Body of pancreas (tissue), 4 donors: ENCODE data around the gene ZNF324B. TPM values are rescaled to one million over a fixed set of nuclear protein-coding genes. Genes with fewer than 3 reads are reported as not detected.
"Not testable (repeated sequence)": the region's sequence is repeated elsewhere in the genome, so short reads cannot be mapped to it uniquely, and the experiment has no call there.

Source experiments
- ATAC-seq: fragments of 150-250 bp; one replicate; pipeline ENCODE4 v1.9.1; 2016
- DNase-seq, 4 donors: peaks; one replicate each; pipeline ENCODE4 v3.0.0-alpha.2; 2019
- H3K27ac ChIP-seq, 4 donors: fragments of 200-600 bp; sonication (generic); 1 replicate in 3 of 4; 2 replicates in 1 of 4; pipeline versions ENCODE4 v1.5.1 to v1.6.1; 2016 to 2019; ENCODE audit warnings: mild to moderate bottlenecking in 1 of 4, mixed read lengths in 1 of 4, moderate library complexity in 1 of 4
- H3K27me3 ChIP-seq, 2 donors: fragments of 200-600 bp; sonication (generic); one replicate each; pipeline ENCODE4 v1.6.0; 2016; ENCODE audit warnings: mild to moderate bottlenecking in 1 of 2
- H3K36me3 ChIP-seq, 2 donors: fragments of 200-600 bp; sonication (generic); replicated peaks in 1 of 2; 2 replicates each; pipeline ENCODE4 v1.5.1; 2016; ENCODE audit warnings: low read depth in 2 of 2; ENCODE audit not compliant: insufficient read depth in 1 of 2
- H3K4me1 ChIP-seq: fragments of 200-600 bp; sonication (generic); one replicate; pipeline ENCODE4 v1.6.0; 2016
- H3K4me3 ChIP-seq, 2 donors: fragments of 200-600 bp; sonication (generic); 1 replicate in 1 of 2; 2 replicates in 1 of 2; pipeline ENCODE4 v1.5.1; 2016 to 2019
- H3K9me3 ChIP-seq, 3 donors: fragments of 200-600 bp; sonication (generic); 1 replicate in 2 of 3; 2 replicates in 1 of 3; pipeline ENCODE4 v1.5.1; 2016
- POLR2A ChIP-seq, 3 donors: fragments of 450-650 bp; IDR thresholded peaks; one replicate each; pipeline ENCODE4 v1.6.1; 2016; ENCODE audit warnings: antibody characterized with exemption in 3 of 3, mild to moderate bottlenecking in 2 of 3
- WGBS, 2 donors: methylation state at CpG; one replicate each; pipeline ENCODE4 v1.1.5; 2017; 5-methylcytosine and 5-hydroxymethylcytosine counted together
- intact Hi-C: fragments of 100-400 bp; cut with DNase I; formaldehyde crosslinking; loops from one replicate; pipeline ENCODE4 v1.15.1; 2023
- total RNA-seq, 2 donors: library from RNA; depleted of rRNA; stranded (reverse); fragments of >200 nt; gene quantifications; one replicate each; pipeline ENCODE4 v1.1.0, GENCODE V29; 2016
- TF ChIP-seq, protein P1 (sequence below), 7 experiments: fragments of 450-650 bp in 4 of 7; fragments of 200-600 bp in 3 of 7; sonication (generic) in 3 of 7; IDR thresholded peaks; one replicate each; pipeline ENCODE4 v1.5.1; 2016 to 2019; ENCODE audit warnings: antibody characterized with exemption in 7 of 7

ZNF324B gene
- total RNA-seq, 2 donors from 2014 or later, result 4.6 to 8.6 TPM

DNA sequence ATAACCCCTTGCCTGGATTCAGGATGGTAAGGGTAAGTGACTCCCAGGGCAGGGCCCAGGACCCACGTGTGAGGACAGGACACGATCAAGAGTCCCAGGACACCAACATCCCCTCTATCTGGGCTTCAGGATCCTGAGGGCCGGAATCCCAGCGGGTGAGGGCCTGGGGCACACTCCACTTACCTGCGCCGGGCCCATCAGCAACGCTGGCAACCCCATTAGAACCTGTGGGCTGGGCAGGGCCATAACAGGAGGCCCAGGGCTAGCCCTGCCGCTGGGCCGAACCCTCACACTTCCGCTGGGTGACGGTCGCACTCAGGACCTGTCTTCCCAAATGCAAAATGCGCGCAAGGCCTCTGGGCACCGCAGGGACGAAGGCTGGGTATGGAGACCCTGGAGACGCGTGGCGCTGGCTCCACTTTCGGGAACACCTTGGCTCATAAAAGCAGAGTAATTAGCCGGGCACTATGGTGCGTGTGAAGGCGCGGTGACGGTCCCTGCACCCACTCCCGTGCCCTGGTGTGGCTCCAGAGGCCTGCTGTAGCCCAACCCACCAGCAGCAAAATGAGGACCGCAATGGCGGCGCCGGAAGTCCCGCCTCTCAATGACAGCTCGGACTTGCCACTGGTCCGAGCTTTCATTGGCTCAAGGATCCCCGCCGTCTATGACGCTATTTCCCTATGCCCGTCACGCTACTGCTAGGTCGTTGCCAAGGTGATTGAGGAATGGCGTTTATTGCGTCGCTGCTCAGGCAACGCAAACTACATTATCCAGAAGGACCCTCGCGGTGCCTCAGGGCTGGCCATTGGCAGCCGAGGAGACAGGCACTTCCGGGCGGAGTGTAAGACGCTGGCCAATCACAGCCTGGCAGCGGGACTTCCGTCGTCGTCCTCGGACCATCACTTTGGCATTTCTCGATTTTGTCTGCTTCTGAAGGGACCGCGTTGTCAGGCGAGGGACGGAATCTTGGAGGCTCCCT lies 11.6 kb upstream of the ZNF324B start, which contains the start of gene ZNF132:
ZNF132 (minus strand) TSS at position 578 of the 979 bp plus-strand sequence; CDS start at position 246, 332 bp downstream.
- intact Hi-C loops, result no loop called here

DNA sequence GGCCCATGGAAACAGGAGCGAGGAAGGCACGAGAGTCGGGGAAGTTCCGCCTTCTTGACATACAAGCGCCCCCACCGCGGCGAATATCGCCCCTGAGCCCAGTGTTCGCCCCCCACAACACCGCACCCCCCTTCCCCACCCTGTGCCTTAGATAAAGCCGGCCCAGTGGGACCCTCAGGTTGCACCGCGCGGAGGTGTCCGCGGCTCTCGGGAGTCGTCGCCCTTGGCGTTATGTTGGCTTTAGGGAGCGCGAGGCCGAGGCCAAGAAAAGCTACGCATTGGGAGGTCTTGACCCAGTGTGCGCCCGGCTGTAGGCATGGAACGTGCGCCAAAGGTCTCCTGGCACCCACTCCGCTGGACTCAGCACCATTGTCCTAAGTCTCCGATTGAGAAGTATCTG lies 10.9 kb upstream of the ZNF324B start:
- Histone ChIP-seq H3K27ac (peak overlapping the region in 3 of 4 donors; percentile 12 to 70 (median 70)), H3K27me3 (no peaks in the 10 kb centered on the region), H3K36me3 (peaks cover 7 to 10% of the 10 kb centered on the region in 2 donors), H3K4me3 (peak overlapping the region; percentile 25 to 30), H3K4me1 (peaks cover 17% of the 10 kb centered on the region), H3K9me3 (peaks cover 0 to 35% (median 0%) of the 10 kb centered on the region in 3 donors)
- DNase-seq (peak in 1 of 4 donors; percentile 17), ATAC-seq (no peak)
- WGBS, 2 donors, result 9 to 61% methylated on average over 2 to 27 of the region's 31 CpGs
- TF ChIP-seq POLR2A (IDR thresholded peaks at IDR 0.05), result no peak
- TF ChIP-seq, protein P1, sequence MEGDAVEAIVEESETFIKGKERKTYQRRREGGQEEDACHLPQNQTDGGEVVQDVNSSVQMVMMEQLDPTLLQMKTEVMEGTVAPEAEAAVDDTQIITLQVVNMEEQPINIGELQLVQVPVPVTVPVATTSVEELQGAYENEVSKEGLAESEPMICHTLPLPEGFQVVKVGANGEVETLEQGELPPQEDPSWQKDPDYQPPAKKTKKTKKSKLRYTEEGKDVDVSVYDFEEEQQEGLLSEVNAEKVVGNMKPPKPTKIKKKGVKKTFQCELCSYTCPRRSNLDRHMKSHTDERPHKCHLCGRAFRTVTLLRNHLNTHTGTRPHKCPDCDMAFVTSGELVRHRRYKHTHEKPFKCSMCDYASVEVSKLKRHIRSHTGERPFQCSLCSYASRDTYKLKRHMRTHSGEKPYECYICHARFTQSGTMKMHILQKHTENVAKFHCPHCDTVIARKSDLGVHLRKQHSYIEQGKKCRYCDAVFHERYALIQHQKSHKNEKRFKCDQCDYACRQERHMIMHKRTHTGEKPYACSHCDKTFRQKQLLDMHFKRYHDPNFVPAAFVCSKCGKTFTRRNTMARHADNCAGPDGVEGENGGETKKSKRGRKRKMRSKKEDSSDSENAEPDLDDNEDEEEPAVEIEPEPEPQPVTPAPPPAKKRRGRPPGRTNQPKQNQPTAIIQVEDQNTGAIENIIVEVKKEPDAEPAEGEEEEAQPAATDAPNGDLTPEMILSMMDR (IDR thresholded peaks at IDR 0.05), result no peak
- intact Hi-C loops, result no loop called here

More for the DNA sequence above, 11.6 kb upstream of the ZNF324B start, which contains the start of gene ZNF132:
- WGBS, 2 donors, result 3 to 31% methylated on average over 4 to 56 of the region's 59 CpGs
- peak; percentile 95 to 99 (median 97) for DNase-seq
- Histone ChIP-seq H3K27me3 (no peaks in the 10 kb centered on the region), H3K36me3 (peaks cover 12 to 14% of the 10 kb centered on the region in 2 donors), H3K4me3 (peak within 1 kb of the TSS; percentile 30 to 44), H3K4me1 (peaks cover 17% of the 10 kb centered on the region), H3K9me3 (peaks cover 0 to 42% (median 0%) of the 10 kb centered on the region in 3 donors), H3K27ac (peak within 1 kb of the TSS in 3 of 4 donors; percentile 12 to 70 (median 70))
- TF ChIP-seq, protein P1 (IDR thresholded peaks at IDR 0.05), result no peak
- peak in 2 of 3 donors; percentile 51 to 55 for TF ChIP-seq POLR2A (IDR thresholded peaks at IDR 0.05)
- peak; percentile 99 for ATAC-seq

DNA sequence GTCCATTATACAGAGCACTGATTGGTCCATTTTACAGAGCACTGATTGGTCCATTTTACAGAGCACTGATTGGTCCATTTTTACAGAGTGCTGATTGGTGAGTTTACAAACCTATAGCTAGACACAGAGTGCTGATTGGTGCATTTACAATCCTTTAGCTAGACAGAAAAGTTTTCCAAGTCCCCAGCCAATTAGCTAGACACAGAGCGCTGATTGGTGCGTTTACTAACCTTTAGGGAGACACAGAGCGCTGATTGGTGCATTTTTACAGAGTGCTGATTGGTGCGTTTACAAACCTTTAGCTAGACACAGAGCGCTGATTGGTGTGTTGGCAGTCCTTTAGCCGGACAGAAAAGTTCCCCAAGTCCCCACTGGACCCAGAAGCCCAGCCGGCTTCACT lies 8.4 kb upstream of the ZNF324B start:
- 84 to 85% methylated on average over 7 of the region's 7 CpGs for WGBS, 2 donors
- Histone ChIP-seq H3K9me3 (peaks cover 0 to 13% (median 0%) of the 10 kb centered on the region in 3 donors), H3K4me1 (peaks cover 17% of the 10 kb centered on the region)
- H3K4me3 ChIP-seq, H3K36me3 ChIP-seq, ATAC-seq, H3K27me3 ChIP-seq, H3K27ac ChIP-seq, DNase-seq, intact Hi-C loops: not testable (repeated sequence)

DNA sequence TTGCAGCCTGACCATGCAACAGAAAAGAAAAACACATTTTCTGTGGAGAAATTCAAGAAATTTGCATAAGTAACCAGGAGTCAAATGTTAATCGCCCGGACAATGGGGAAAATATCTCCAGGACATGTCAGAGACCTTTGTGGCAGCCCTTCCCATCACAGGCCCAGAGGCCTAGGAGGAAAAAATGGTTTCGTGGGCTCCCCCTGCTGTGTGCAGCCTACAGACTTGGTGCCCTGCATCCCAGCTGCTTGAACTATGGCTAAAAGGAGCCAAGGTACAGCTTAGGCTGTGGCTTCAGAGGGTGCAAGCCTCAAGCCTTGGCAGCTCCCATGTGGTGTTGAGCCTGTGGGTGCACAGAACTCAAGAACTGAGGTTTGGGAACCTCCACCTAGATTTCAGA lies 2.6 kb upstream of the ZNF324B start:
- intact Hi-C loops, DNase-seq, H3K27me3 ChIP-seq, ATAC-seq, H3K27ac ChIP-seq, H3K9me3 ChIP-seq, H3K4me3 ChIP-seq, H3K36me3 ChIP-seq: not testable (repeated sequence)
- peaks cover 13% of the 10 kb centered on the region for H3K4me1 ChIP-seq
- 70% methylated on average over 3 of the region's 3 CpGs for WGBS, 2 donors

DNA sequence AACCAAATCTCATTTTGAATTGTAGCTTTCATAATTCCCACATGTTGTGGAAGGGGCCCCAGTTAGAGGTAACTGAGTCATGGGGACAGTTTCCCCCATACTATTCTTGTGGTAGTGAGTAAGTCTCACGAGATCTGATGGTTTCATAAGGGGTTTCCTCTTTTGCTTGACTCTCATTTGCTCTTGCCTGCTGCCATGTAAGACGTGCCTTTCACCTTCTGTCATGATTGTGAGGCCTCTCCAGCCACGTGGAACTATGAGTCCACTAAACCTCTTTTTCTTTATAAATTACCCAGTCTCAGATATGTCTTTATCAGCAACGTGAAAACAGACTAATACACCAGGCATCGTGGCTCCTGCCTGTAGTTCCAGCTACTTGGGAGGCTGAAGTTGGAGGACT lies 1.4 kb upstream of the ZNF324B start:
- WGBS, 2 donors, result 53 to 67% methylated on average over 5 of the region's 5 CpGs
- intact Hi-C loops, H3K27ac ChIP-seq, ATAC-seq, H3K27me3 ChIP-seq, DNase-seq, H3K36me3 ChIP-seq, H3K4me3 ChIP-seq, H3K9me3 ChIP-seq: not testable (repeated sequence)
- H3K4me1 ChIP-seq, result peaks cover 13% of the 10 kb centered on the region

DNA sequence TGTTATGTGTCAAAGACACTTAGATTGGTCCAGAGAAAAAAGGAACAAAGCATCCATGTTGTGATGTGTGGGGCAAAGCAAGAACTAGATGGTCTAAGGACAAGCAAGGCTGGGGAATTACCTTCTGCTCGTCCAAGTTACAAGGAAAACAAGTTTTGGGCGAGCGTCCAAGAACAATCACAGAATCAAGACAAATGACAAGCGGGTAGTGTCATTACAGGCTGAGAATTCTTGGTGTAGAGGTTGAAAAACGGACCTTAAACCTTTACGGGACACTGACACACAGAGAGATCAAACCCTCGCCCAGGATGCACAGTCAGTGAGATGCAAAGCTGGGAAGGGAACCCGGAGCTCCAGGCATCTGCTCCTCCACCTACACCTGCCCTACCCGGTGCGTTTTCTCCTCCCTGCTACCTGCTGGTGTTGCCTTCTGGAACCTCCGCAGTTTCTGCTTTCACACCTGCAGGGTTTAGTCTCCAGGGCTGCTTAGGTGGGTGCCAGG lies 515 bp upstream of the ZNF324B start:
- Histone ChIP-seq H3K36me3 (no peaks in the 10 kb centered on the region), H3K4me3 (peak overlapping the region; percentile 27 to 85), H3K27me3 (no peaks in the 10 kb centered on the region), H3K4me1 (peaks cover 13% of the 10 kb centered on the region), H3K27ac (peak overlapping the region; percentile 9 to 78 (median 63)), H3K9me3 (no peaks in the 10 kb centered on the region)
- ATAC-seq, result peak; percentile 39
- 2 to 3% methylated on average over 8 to 11 of the region's 11 CpGs for WGBS, 2 donors
- peak; percentile 47 to 59 (median 53) for DNase-seq
- intact Hi-C loops, result no loop called here
- TF ChIP-seq POLR2A (IDR thresholded peaks at IDR 0.05), result no peak
- TF ChIP-seq, protein P1 (IDR thresholded peaks at IDR 0.05), result no peak
